ENCODE measurements around the gene GIT2.

Gene GIT2, protein sequence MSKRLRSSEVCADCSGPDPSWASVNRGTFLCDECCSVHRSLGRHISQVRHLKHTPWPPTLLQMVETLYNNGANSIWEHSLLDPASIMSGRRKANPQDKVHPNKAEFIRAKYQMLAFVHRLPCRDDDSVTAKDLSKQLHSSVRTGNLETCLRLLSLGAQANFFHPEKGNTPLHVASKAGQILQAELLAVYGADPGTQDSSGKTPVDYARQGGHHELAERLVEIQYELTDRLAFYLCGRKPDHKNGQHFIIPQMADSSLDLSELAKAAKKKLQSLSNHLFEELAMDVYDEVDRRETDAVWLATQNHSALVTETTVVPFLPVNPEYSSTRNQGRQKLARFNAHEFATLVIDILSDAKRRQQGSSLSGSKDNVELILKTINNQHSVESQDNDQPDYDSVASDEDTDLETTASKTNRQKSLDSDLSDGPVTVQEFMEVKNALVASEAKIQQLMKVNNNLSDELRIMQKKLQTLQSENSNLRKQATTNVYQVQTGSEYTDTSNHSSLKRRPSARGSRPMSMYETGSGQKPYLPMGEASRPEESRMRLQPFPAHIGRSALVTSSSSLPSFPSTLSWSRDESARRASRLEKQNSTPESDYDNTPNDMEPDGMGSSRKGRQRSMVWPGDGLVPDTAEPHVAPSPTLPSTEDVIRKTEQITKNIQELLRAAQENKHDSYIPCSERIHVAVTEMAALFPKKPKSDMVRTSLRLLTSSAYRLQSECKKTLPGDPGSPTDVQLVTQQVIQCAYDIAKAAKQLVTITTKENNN

DNA sequence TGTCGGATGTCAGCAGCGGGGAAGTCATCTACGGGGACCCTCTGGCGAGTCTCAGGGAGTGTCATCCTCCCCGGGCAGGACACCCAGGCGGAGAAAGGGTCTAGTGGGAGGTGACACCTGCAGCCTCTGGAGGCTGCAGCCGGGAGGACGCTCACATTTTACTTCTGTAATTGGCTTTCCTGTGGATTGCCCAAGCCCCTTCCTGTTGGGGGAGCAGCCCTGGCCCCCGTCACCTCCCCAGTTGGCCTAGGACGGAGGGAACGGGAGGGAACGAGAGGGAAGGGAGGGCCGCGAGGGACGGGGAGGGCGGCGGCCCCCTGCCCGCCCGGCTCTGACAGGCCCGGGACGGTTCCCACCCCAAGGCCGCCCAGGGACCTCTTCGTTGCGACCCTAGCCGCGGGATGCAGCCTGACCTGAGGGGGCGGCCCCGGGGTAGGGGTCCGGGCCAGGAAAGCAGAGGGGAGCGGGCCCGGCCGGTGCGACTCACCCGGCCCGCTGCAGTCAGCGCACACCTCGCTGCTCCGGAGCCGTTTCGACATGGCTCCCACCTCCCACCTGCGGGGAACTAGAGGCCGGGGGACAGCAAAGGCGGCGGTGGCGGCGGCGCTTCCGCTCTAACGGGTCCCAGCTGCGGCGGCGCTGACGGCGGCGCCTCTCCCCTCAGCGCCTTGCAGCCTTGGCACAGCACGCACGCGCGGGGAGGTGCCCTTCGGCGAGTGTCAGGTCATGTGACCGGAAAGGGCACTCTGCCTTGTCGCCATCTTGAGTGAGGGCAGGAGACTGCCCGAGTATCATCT is at the start of gene GIT2:
Gene GIT2, minus strand, starts transcription at position 683 of the 797 bp plus-strand sequence. Its CDS starts 144 bp downstream, at position 539.
- TF ChIP-seq, protein P1, sequence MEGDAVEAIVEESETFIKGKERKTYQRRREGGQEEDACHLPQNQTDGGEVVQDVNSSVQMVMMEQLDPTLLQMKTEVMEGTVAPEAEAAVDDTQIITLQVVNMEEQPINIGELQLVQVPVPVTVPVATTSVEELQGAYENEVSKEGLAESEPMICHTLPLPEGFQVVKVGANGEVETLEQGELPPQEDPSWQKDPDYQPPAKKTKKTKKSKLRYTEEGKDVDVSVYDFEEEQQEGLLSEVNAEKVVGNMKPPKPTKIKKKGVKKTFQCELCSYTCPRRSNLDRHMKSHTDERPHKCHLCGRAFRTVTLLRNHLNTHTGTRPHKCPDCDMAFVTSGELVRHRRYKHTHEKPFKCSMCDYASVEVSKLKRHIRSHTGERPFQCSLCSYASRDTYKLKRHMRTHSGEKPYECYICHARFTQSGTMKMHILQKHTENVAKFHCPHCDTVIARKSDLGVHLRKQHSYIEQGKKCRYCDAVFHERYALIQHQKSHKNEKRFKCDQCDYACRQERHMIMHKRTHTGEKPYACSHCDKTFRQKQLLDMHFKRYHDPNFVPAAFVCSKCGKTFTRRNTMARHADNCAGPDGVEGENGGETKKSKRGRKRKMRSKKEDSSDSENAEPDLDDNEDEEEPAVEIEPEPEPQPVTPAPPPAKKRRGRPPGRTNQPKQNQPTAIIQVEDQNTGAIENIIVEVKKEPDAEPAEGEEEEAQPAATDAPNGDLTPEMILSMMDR (IDR thresholded peaks at IDR 0.05) = no peak

DNA sequence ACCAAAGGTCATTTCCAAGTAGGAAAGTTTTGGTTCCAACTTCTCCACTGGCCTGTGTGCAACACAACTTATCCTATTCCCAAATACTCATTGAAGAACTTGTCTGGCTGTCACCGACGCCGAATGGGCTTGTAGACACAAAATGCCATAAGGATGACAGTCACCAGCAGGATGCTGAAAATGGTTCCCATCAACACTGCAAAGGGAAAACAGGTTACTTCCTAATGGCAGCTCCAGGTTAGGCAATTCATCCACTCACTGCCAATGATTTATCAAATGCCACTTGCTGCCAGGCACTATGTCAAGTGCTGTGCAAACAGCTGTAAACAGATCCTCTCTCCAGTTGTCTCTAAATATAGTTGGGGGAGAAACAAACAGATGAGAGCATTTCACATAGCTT is 46.1 kb upstream of the GIT2 start:
- no peaks in the 10 kb centered on the region for H3K9me3 ChIP-seq (ENCODE audit: control insufficient read depth, low read length)
- H3K79me2 ChIP-seq = peaks cover 7% of the 10 kb centered on the region
- peaks cover 9% of the 10 kb centered on the region for H3K4me1 ChIP-seq
- H3K27ac ChIP-seq = no peak overlapping the region
- no peak overlapping the region for H2AFZ ChIP-seq
- H3K27me3 ChIP-seq (ENCODE audit: control insufficient read depth, insufficient read depth, low read length) = no peaks in the 10 kb centered on the region
- H3K36me3 ChIP-seq (ENCODE audit: control insufficient read depth, insufficient read depth, low read length) = no peaks in the 10 kb centered on the region
- H3K4me3 ChIP-seq (ENCODE audit: low read depth, low read length) = no peak overlapping the region
- H3K4me2 ChIP-seq (ENCODE audit: low read length) = no peak overlapping the region
- no peak overlapping the region for H3K9ac ChIP-seq
- TF ChIP-seq, protein P1 (IDR thresholded peaks at IDR 0.05) = no peak

More for the DNA sequence above, at the start of gene GIT2:
- Histone ChIP-seq H3K9ac (peak within 1 kb of the TSS; percentile 74), H3K27me3 (ENCODE audit: control insufficient read depth, insufficient read depth, low read length) (no peaks in the 10 kb centered on the region), H3K4me3 (ENCODE audit: low read depth, low read length) (peak within 1 kb of the TSS; percentile 80), H3K36me3 (ENCODE audit: control insufficient read depth, insufficient read depth, low read length) (no peaks in the 10 kb centered on the region), H3K4me2 (ENCODE audit: low read length) (peak within 1 kb of the TSS; percentile 63), H3K9me3 (ENCODE audit: control insufficient read depth, low read length) (no peaks in the 10 kb centered on the region), H2AFZ (peak within 1 kb of the TSS; percentile 91), H3K79me2 (peaks cover 14% of the 10 kb centered on the region), H3K4me1 (peaks cover 4% of the 10 kb centered on the region), H3K27ac (peak within 1 kb of the TSS; percentile 29)

DNA sequence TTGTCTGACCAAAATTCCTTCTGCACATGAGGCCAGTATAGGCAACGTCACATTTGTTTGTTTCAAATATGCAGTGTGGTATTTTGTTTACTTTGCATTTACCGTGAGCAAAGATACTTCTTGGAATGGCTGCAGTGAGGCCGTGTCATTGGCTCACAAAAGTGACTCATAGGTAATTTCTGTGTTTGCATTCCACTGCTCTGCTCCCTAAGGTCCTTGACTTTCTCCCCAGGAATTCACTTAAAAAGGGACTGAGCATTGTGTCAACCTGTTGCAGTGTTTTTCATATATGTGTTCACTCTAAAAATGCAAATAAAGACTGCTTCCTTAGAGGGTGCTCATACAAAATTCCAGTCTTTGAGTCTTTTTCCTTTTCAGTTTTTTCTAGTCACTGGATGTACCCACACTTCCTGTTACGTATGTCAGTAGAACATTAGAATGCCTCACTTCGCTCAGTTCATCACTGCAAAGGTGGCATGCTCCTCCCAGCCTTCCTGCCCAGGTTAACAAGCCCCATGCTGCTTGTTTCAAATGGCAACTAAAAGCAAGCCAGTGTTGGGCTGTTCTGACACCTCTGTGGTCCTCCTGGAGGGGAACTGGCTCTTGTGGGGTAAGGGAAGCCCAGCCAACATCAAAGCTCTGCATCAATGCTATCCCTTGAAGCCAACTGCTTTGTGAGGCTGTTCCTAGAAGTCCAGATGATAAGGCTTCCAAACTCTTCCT is 43.1 kb upstream of the GIT2 start:
- no peak overlapping the region for H3K4me2 ChIP-seq (ENCODE audit: low read length)
- H2AFZ ChIP-seq = no peak overlapping the region
- no peaks in the 10 kb centered on the region for H3K9me3 ChIP-seq (ENCODE audit: control insufficient read depth, low read length)
- no peaks in the 10 kb centered on the region for H3K36me3 ChIP-seq (ENCODE audit: control insufficient read depth, insufficient read depth, low read length)
- peaks cover 4% of the 10 kb centered on the region for H3K79me2 ChIP-seq
- H3K4me3 ChIP-seq (ENCODE audit: low read depth, low read length) = no peak overlapping the region
- H3K9ac ChIP-seq = no peak overlapping the region
- H3K27ac ChIP-seq = no peak overlapping the region
- peaks cover 5% of the 10 kb centered on the region for H3K4me1 ChIP-seq
- no peaks in the 10 kb centered on the region for H3K27me3 ChIP-seq (ENCODE audit: control insufficient read depth, insufficient read depth, low read length)
- TF ChIP-seq, protein P1 (IDR thresholded peaks at IDR 0.05) = no peak

DNA sequence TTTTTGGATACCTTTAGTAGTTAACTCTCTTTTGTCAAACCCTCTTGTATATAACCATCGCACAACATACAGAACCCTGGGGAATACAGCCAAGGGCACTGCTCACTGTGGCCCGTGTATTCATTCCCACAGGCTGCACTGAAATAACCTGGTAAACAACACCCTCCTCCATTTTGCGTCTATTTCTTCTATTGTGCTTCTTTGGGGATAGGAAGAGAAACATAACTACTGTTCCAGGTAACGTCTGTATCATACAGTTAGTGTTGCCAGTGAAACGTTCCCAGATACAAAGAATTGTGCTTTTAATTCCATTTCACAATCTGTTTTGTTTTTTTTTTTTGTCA is 42.5 kb upstream of the GIT2 start:
- no peak overlapping the region for H3K9ac ChIP-seq
- no peak overlapping the region for H3K4me2 ChIP-seq (ENCODE audit: low read length)
- no peaks in the 10 kb centered on the region for H3K27me3 ChIP-seq (ENCODE audit: control insufficient read depth, insufficient read depth, low read length)
- no peak overlapping the region for H3K4me3 ChIP-seq (ENCODE audit: low read depth, low read length)
- peaks cover 4% of the 10 kb centered on the region for H3K79me2 ChIP-seq
- no peak overlapping the region for H3K27ac ChIP-seq
- H3K9me3 ChIP-seq (ENCODE audit: control insufficient read depth, low read length) = no peaks in the 10 kb centered on the region
- H3K4me1 ChIP-seq = peaks cover 5% of the 10 kb centered on the region
- TF ChIP-seq, protein P1 (IDR thresholded peaks at IDR 0.05) = no peak
- H2AFZ ChIP-seq = no peak overlapping the region
- H3K36me3 ChIP-seq (ENCODE audit: control insufficient read depth, insufficient read depth, low read length) = no peaks in the 10 kb centered on the region
